HepG2 (cell line): ENCODE measurements around the gene TMEM9. TPM values are rescaled to one million over a fixed set of nuclear protein-coding genes. Genes with fewer than 3 reads are reported as not detected.
A peak's percentile ranks its signal among the peaks of the same experiment; 100 is the strongest.

Experiments used
- CHD4 ChIP-seq: fragments of 200-600 bp; sonication (generic); IDR thresholded peaks from 2 replicates; pipeline ENCODE4 v1.7.0; 2017; ENCODE audit warnings: mild to moderate bottlenecking, low read length, borderline replicate concordance
- E2F2 ChIP-seq: sonication (generic); formaldehyde crosslinking; IDR thresholded peaks from 2 replicates; pipeline ENCODE4 v1.4.0; 2020; ENCODE audit warnings: missing genetic modification reagents, borderline replicate concordance
- EED ChIP-seq: sonication (generic); formaldehyde crosslinking; IDR thresholded peaks from 2 replicates; pipeline ENCODE4 v1.5.0; 2020; ENCODE audit warnings: mild to moderate bottlenecking, missing genetic modification reagents
- EZH2 ChIP-seq: conservative IDR thresholded peaks from 2 replicates; pipeline ENCODE4 v1.6.1; 2012; ENCODE audit warnings: mild to moderate bottlenecking, low read depth, low read length, moderate library complexity
- NFE2L1 ChIP-seq: sonication (generic); formaldehyde crosslinking; IDR thresholded peaks from 2 replicates; pipeline ENCODE4 v1.4.0; 2020; ENCODE audit warnings: missing genetic modification reagents, mild to moderate bottlenecking, borderline replicate concordance
- TFDP2 ChIP-seq: sonication (generic); formaldehyde crosslinking; IDR thresholded peaks from 2 replicates; pipeline ENCODE4 v1.4.0; 2020; ENCODE audit warnings: missing genetic modification reagents
- TRIM22 ChIP-seq: fragments of 450-650 bp; IDR thresholded peaks from 2 replicates; pipeline ENCODE4 v1.6.1; 2017
- ZBTB10 ChIP-seq: sonication (generic); formaldehyde crosslinking; IDR thresholded peaks from 2 replicates; pipeline ENCODE4 v1.4.0; 2020; ENCODE audit warnings: missing genetic modification reagents, borderline replicate concordance
- ZHX2 ChIP-seq, 2 experiments: sonication (generic) in 1 of 2; formaldehyde crosslinking in 1 of 2; IDR thresholded peaks; 2 replicates each; pipeline versions ENCODE4 v1.6.1 to v1.9.0; 2014 to 2022; ENCODE audit warnings: antibody characterized with exemption in 1 of 2, borderline replicate concordance in 1 of 2, inconsistent platforms in 1 of 2, low read depth in 1 of 2, missing genetic modification reagents in 1 of 2
- ZNF276 ChIP-seq: sonication (generic); formaldehyde crosslinking; IDR thresholded peaks from 2 replicates; pipeline ENCODE4 v1.4.0; 2020; ENCODE audit warnings: mild to moderate bottlenecking, low read depth, missing genetic modification reagents
- ZNF382 ChIP-seq: sonication (generic); formaldehyde crosslinking; IDR thresholded peaks from 2 replicates; pipeline ENCODE4 v1.5.0; 2020; ENCODE audit warnings: missing genetic modification reagents, mild to moderate bottlenecking, borderline replicate concordance
- ZNF777 ChIP-seq: sonication (generic); formaldehyde crosslinking; IDR thresholded peaks from 2 replicates; pipeline ENCODE4 v1.4.0; 2020; ENCODE audit warnings: missing genetic modification reagents
- polyA plus RNA-seq, 8 experiments: library from polyadenylated mRNA; depleted of rRNA in 3 of 8; stranded (reverse) in 7 of 8; unstranded in 1 of 8; fragments of >200 nt; fragmentation: Illumina TruSeq in 4 of 8; extraction: Trizol in 4 of 8; gene quantifications; 2 replicates each; pipeline versions ENCODE4 v1.2.1 to v1.2.3, GENCODE V29; 2011 to 2016; ENCODE audit warnings: low read depth in 4 of 8, missing spikeins in 1 of 8, mixed read lengths in 1 of 8; ENCODE audit not compliant: insufficient read depth in 1 of 8
- total RNA-seq, 5 experiments: library from RNA; depleted of rRNA; stranded (reverse); fragments of >200 nt; fragmentation: Illumina TruSeq; extraction: Trizol; gene quantifications; 2 replicates each; pipeline ENCODE4 v1.2.3, GENCODE V29; 2016; ENCODE audit warnings: low read depth in 1 of 5

The TMEM9 gene
- total and polyA plus RNA-seq, 2 of the 13 experiments (the other 11 are each of a cell fraction or from before 2014, with no cell fraction given), result 60.9 to 102 TPM

GRCh38 chr1:201114245-201115131 is 39.8 kb downstream of the TMEM9 start (continued):
- TF ChIP-seq ZNF276, result no peak
- peak; percentile 70; the same call in 1 of the 2 replicates for TF ChIP-seq EZH2
- TF ChIP-seq NFE2L1, result no peak
- TF ChIP-seq TFDP2 (CRISPR knock-in tag), result no peak
- TF ChIP-seq CHD4, result no peak
- no peak; the same call in 1 of the 2 replicates for TF ChIP-seq ZNF777 (CRISPR knock-in tag)
- no peak for TF ChIP-seq ZNF382 (CRISPR knock-in tag)
- TF ChIP-seq EED (CRISPR knock-in tag), result no peak
- no peak for TF ChIP-seq E2F2 (CRISPR knock-in tag)
- TF ChIP-seq TRIM22, result no peak
- TF ChIP-seq ZHX2 (IDR thresholded peaks at IDR 0.05; ENCODE audit: low read depth), result no peak
- no peak for TF ChIP-seq ZHX2 (CRISPR knock-in tag; IDR thresholded peaks at IDR 0.05; ENCODE audit: borderline replicate concordance)
- TF ChIP-seq ZBTB10 (CRISPR knock-in tag), result no peak
